GM10266 (cell line): ENCODE data around the gene TTC4.

Experiments
- DNase-seq: peaks from one replicate; pipeline ENCODE4 v3.0.0; 2012; ENCODE audit errors: extremely low spot score
- TF ChIP-seq, protein P1 (sequence below): IDR thresholded peaks from 2 replicates; pipeline ENCODE4 v1.5.1; 2012; ENCODE audit warnings: mild to moderate bottlenecking, low read depth; ENCODE audit not compliant: control insufficient read depth, insufficient read depth; ENCODE audit errors: missing control alignments

TTC4 gene

GRCh38 chr1:54781023-54781723, 65.5 kb downstream of the TTC4 start:
- TF ChIP-seq, protein P1, sequence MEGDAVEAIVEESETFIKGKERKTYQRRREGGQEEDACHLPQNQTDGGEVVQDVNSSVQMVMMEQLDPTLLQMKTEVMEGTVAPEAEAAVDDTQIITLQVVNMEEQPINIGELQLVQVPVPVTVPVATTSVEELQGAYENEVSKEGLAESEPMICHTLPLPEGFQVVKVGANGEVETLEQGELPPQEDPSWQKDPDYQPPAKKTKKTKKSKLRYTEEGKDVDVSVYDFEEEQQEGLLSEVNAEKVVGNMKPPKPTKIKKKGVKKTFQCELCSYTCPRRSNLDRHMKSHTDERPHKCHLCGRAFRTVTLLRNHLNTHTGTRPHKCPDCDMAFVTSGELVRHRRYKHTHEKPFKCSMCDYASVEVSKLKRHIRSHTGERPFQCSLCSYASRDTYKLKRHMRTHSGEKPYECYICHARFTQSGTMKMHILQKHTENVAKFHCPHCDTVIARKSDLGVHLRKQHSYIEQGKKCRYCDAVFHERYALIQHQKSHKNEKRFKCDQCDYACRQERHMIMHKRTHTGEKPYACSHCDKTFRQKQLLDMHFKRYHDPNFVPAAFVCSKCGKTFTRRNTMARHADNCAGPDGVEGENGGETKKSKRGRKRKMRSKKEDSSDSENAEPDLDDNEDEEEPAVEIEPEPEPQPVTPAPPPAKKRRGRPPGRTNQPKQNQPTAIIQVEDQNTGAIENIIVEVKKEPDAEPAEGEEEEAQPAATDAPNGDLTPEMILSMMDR, result no peak
- no peak for DNase-seq

GRCh38 chr1:54782156-54782555, 66.5 kb downstream of the TTC4 start:
- TF ChIP-seq, protein P1, result no peak
- no peak for DNase-seq

- no peak for DNase-seq
- TF ChIP-seq, protein P1, result no peak
Observed at GRCh38 chr1:54782588-54782987, 66.9 kb downstream of the TTC4 start.

- TF ChIP-seq, protein P1, result no peak
- DNase-seq, result no peak
Observed at GRCh38 chr1:54784066-54784465, 68.4 kb downstream of the TTC4 start.

DNA sequence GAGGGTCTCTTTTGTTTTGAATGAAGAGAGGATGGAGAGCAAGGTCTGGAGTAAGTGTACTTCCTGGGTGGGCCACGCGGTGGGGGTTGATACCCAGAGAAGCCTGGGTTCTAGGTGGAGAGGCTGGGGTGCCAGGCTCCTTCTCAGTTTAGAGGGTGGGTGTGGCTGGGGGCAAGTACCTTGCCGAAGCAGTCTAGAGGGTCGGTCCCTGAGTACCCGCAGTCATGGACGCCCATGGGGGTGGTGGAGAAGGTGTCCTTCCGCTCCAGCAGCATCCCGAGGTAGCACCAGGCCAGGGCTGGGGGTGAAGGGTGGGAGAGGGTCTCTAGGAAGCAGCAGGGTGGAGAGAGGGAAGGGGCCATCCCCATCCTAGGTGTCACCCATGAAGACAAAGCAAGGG, 71.1 kb downstream of the TTC4 start:
- TF ChIP-seq, protein P1, result no peak
- DNase-seq, result no peak

GRCh38 chr1:54787604-54788003, 71.9 kb downstream of the TTC4 start:
- TF ChIP-seq, protein P1, result no peak
- DNase-seq, result no peak

DNA sequence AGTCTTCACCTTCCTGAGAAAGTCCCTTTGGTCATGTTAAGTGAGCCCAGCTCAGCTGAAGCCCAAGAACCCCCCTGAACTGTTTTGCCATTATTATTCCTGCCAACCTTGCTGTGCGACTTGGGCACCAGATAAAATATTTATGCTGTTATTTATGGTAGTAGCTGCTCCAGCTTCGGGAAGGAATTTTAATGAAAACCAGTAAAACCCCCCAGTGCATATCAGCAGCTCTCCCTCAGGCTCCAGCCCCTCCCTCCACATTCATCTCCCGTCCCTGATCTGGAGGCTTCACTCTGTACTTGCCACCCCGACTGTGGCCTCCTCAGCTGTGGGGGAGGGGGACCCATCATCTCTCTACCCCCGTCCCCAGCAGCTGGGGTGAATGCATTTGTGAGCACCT, 72.8 kb downstream of the TTC4 start:
- no peak for DNase-seq
- TF ChIP-seq, protein P1, result no peak
